CD4-positive, alpha-beta T cell treated with Interleukin-17A for 1 hour (primary cell): Measurements from ENCODE around the gene PNPO.

Source experiments
- DNase-seq: peaks from one replicate; pipeline ENCODE4 v3.0.0-alpha.2; 2020

The PNPO gene

DNA sequence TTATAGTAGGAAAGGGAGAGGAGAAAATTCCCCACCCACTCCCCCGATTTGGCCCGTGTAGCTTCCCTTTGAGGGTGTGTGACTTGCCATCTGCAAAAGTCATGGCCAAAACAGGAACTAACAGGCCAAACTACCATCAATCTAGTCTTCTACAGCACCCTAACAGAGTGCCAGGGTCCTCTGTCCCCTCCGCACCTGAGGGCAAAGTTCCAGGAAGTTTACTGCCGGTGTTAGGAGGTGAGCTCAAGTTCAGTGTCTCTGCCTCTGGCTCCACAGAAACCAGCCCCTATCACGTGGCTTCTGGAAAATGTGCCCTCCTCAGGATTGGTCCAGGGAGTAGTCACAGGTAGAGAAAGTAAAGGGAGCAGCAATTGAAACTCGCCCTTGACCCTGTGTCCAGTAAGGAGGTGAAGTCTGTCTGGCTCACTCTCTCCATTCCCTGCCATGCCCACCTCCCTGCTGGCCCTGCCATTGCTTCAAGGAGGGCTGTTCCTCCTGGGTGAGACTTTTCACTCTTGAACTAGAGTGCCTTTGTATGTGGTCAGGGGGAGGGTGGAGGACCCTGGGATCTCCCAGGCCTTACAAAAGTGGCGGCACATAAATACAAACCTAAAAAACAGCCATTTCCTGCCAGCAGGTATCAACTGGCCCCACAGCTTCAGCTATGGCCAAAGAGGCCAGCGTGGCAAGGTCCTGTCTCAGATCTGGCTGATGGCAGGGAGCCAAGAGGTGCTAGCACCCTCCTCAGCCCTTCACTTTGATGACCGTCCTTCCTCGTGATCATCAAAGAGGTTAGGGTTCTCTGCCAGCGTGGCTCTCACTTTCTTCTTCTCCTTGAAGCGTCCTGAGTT lies 11.0 kb downstream of the PNPO start:
- DNase-seq, result no peak

GRCh38 chr17:47953909-47954308 lies 12.5 kb downstream of the PNPO start:
- no peak for DNase-seq

DNA sequence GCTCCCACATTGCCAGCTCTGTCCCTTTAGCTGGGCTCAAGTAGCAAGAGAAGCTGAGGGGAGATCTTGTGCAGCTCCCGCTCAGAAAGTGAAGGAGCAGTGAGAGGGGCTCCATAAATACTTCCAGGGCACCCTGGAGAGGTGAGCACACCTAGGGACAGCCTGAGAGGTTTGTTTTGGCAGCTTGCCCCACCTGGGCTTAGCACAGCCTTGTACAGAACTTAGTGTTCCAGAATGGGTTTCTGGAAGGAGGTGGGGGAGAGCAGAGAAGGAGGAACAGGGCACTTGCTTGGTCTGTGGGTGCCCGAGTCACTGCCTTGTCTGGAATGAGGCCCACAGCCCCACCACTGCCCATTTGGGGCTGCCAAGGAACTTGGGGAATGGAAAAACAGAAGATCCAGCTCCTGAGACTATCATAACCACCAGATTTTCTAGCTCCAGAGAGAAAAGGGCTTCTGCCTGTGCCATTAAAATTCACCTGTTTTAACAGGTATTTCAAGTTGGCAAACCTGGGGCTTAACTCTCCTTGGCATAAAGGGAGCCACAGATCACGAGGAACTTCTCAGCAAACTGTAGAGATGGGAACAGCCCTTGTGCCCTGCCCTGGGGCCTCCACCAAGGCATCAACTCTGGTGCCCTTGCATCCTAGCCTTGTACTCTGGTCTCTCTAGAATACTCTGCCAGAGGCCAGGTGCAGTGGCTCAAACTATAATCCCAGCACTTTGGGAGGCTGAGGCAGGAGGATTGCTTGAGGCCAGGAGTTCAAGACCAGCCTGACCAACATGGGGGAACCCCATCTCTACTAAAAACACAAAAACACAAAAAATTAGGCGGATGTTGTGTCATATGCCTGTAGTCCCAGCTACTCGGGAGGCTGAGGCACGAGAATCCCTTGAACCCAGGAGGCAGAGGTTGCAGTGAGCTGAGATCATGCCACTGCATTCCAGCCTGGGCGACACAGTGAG lies 14.4 kb downstream of the PNPO start:
- no peak for DNase-seq

DNA sequence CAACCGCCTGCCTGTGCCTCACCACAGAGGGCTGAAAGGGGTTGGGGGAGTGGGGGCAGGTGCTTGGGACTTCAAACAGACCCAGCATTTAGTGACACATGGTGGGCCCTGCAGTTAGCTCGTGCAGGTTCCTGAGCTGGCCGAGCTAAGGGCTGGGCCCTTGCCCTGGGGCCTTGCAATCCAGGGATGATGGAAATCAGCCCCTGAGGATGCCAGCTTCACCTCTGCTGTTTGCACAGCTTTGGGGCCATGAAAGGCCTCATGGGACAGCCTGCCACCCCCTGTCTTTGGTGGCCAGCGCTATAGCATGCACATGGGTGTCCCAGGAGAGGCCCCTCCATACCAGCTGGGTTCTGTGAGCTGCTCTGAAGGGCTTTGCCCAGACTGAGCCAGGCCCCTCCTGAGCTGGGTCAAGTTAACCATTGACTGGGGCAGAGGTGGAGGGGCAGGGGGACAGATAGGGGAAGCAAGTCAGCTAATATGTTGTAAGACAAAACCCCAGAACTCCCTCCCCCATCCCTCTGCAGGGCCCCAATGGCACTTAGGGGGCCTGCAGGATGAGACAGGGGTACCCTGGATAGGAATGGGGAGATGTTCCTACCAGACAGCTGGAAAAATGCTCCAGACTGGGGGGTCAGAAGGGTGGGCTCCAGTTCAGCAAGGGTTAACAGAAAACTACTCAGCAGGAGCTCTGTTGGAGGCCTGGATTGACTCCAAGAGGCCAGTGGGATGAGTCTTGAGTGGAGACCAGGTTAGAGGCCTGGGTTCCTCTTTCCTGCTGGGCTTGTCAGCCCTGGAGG lies 15.6 kb downstream of the PNPO start:
- DNase-seq, result no peak

DNA sequence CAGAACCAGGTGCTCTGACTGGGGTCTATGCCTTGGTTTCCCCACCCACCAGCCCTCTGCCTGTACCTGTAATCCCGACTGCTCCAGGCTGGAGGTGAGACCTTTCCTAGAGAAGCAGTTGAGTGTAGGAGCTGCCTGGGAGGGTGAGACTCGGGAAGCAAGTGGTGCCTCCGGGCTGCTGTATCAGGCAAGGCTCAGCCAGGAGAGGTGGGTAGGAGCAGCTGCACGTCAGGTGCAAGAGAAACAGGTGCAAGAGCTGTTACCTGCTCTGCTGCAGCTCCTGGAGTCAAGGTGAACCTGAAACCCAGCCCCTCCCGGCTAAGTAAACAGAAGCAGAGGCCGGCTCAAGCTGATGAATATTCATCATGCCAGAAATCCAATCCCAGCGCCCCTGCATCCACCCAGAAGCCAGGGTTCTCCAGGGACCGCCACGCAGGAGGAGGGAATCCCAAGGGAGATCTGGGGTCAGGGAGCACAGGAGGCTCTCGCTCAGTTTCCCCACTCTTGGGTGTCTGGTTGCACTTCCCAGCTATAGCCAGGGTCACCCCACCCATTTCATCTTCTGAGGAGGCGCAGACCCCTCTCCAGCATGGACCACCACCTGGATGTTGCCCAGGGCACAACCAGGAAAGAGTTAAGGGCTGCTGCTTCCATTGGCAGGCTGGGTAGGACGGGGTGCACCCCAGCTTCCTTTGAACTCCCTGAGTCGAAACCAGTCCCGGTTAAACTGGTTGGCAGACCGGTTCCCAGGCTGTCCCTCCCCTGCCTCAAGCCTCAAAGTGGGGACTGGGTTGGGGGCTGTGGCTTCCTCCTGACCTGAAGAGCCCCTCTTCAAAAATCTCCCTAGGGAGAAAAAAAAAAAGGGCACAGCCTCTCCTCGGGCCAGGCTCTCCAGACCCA lies 16.5 kb downstream of the PNPO start, which contains the start of gene PRR15L:
Gene PRR15L, minus strand, starts transcription at position 293 of the 900 bp plus-strand sequence. CDS start 4,649 bp downstream, outside the sequence.
- no peak for DNase-seq

GRCh38 chr17:47959825-47960655 lies 18.7 kb downstream of the PNPO start:
- no peak for DNase-seq

GRCh38 chr17:47961406-47961805 lies 20.0 kb downstream of the PNPO start:
- DNase-seq, result no peak

DNA sequence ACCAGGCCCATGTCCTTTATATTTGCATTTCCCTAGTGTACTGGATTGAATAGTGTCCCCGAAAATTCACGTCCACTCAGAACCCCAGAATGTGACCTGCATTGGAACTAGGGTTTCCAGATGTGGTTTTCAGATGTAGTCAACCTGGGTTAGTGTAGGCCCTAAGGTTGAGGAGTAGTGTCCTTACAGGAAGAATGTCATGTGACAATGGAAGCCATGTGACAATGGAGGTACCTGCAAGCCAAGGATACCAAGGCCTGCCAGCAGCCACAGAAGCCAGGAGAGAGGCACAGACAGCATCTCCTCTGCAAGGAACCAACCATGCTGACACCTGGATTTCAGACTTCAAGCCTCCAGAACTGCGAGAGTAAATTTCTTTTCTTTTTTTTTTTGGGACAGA lies 21.5 kb downstream of the PNPO start:
- no peak for DNase-seq

GRCh38 chr17:47964856-47965255 lies 23.5 kb downstream of the PNPO start:
- DNase-seq, result no peak

DNA sequence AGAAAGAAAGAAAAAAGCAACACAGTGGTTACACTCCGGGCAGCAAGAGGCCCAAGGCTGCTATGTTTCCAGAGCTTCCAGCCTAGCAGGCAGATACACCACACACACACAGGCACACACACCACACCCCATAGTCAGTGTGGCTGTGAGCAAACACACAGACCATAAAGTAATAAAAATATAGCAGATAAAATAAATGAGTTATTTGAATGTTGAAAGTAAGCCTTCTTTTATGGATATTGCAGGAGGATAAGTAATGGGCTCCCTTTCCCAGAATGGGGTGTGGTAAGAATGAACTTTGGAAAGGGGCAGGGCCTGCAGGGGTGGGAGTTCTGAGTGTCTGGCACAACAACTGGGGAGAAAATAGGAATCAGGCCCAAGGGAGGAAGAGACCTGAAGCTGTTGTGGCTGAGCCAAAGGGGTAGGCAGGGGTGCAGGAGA lies 24.7 kb downstream of the PNPO start:
- no peak for DNase-seq

DNA sequence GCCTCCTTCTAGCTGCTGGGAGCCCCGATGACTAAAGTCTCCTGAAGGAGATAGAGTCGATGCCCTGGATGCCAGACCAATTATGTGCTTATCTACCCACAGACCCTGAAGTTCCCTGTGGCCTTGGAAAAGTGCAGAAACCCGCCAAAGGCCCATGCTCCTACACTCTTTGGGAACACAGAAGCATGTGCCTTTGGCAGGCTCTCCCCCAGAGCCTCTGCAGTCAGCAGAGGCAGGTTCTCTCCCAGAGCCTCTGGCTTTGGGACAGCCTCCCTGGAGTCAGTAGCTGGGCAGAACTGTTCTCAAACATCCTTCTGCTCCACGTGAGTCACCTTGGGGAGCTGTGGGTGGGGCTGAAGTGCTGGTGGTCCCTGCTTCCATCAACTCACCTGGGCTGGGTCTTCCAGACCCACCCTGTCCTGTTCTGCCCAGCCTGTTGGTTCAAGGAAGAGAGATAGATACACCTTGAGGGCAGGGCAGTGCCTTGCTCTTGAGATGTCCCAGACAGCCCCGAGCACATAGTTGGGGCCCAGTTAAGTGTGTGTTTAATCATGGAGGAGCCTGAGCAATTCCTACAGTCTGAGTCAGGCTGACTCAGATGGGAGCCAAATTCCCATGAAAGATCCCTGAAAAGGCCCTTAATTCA lies 26.4 kb downstream of the PNPO start:
- DNase-seq, result no peak

DNA sequence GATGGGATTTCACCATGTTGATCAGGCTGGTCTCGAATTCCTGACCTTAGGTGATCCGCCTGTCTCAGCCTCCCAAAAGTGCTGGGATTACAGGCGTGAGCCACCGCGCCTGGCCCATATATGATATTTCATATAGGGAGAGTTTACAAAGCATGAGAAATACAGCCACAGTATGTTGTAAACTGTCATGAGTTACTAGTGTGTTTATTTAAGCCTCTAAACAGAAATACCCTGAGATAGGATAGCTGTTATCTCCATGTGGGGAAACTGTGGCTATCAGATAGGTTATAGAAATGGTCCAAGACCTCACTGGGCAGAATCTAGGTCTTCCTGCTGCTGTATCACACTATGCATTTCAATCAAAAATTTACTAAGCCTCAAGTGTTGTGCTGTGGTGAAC lies 27.5 kb downstream of the PNPO start:
- DNase-seq, result no peak

- no peak for DNase-seq
Measured at GRCh38 chr17:47969930-47970724, 28.8 kb downstream of the PNPO start.

DNA sequence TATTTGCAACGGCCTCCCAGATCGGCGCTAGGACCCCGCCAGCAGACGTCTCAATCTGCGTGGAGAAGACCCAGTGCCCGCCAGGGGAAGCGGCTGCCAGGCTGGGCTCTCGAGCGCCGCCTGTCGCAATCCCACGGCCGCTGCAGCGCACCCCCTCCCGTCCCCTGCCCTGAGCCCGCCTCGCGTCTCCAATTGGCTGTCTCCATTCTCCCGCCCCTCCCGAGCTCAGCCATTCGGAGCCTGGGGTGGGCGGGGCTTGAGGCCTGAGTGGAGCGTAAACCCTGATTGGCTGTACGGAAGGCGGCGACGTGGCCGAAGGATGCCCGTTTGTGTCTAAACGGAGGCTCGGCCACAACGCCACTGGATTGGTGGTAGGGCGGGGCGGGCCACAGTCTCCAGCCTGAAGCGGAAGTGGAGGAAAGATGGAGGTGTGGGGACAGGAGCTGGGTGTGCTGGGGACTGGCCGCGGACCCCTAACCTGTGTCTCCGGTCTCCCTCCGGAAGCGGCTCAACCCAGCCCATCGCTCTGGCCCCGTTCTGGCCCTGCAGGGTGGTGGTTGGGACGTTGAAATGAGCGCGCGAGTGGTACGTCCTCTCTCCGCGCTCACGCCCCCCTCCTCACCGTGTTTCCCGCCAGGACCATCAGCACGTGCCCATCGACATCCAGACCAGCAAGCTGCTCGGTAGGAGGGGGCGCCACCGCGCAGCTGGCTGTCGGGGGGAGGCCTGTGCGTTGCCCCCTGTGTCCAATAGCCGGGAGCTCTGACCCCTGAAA lies 29.5 kb downstream of the PNPO start, which contains the start of gene CDK5RAP3:
Gene CDK5RAP3, plus strand, starts transcription at position 389 of the 775 bp plus-strand sequence. Its CDS starts 34 bp downstream, at position 423.
- DNase-seq, result peak; percentile 99

DNA sequence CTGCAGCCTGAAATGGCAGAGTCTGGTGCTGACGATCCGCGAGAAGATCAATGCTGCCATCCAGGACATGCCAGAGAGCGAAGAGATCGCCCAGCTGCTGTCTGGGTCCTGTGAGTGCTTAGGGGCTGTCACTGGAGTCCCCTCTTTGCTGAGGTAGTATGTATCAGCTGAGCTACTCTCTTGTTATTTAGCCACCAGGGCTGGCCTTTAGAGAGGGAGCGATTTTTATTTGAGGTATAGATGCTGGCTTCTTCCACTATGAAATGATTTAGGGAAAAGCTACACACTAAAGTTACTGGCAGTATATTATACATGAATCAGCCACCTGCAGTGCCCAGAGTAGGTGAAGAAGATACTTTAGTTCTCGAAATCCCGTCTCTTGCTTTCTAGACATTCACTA lies 32.2 kb downstream of the PNPO start:
- DNase-seq, result no peak

- no peak for DNase-seq
Measured at GRCh38 chr17:47975189-47975822, 33.9 kb downstream of the PNPO start.

DNA sequence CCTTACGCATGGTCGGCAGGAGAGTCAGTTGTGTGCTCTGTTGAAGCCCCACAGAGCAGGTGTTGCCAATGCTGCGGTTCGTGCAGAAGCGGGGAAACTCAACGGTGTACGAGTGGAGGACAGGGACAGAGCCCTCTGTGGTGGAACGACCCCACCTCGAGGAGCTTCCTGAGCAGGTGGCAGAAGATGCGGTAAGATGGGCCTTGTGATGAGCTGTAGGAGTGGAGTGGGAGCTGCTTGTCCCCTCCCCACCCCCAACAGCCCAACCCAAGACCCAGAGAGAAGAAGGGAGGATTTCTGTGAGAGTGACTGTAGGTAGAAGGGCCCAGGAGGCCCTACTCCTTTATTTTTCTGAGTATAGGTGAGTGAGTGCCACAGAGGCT lies 34.4 kb downstream of the PNPO start:
- DNase-seq, result no peak

GRCh38 chr17:47978324-47978723 lies 37.0 kb downstream of the PNPO start:
- DNase-seq, result peak; percentile 59
